HFFc6 (cell line): Measurements from ENCODE around the gene INSYN2A. TPM values are rescaled to one million over a fixed set of nuclear protein-coding genes. Genes with fewer than 3 reads are reported as not detected.

Experiments
- DNase-seq: peaks from one replicate; pipeline ENCODE4 v3.0.0-alpha.2; 2018
- H3K27ac Mint-ChIP-seq: 2 replicates; pipeline ENCODE4 v1.8.0; 2020; ENCODE audit warnings: mild to moderate bottlenecking, mixed read lengths
- H3K27me3 Mint-ChIP-seq: 2 replicates; pipeline ENCODE4 v1.8.0; 2021; ENCODE audit warnings: mild to moderate bottlenecking, moderate library complexity, mixed read lengths; ENCODE audit not compliant: insufficient read depth
- H3K36me3 Mint-ChIP-seq: 2 replicates; pipeline ENCODE4 v1.8.0; 2021; ENCODE audit warnings: low read depth, mixed read lengths
- H3K4me1 Mint-ChIP-seq: 2 replicates; pipeline ENCODE4 v1.8.0; 2020; ENCODE audit warnings: low read depth, mixed read lengths
- H3K4me3 Mint-ChIP-seq: 2 replicates; pipeline ENCODE4 v1.8.0; 2020; ENCODE audit warnings: mild to moderate bottlenecking, moderate library complexity, mixed read lengths
- H3K9me3 Mint-ChIP-seq: 2 replicates; pipeline ENCODE4 v1.8.0; 2020; ENCODE audit warnings: mild to moderate bottlenecking, mixed read lengths
- long read RNA-seq: library from polyadenylated mRNA; unstranded; transcript quantifications from one replicate; pipeline ENCODE4 v2.0.0, GENCODE V29; 2019
- total RNA-seq, 6 experiments: library from RNA; stranded (reverse); fragmentation: NEBNext Ultra II Directional; extraction: Animal tissue kit (Norgen Biotek cat#: 25700); gene quantifications; 2 replicates in 1 of 6; 3 replicates in 5 of 6; pipeline ENCODE4 v1.2.3, GENCODE V29; 2021
- TF ChIP-seq, protein P1 (sequence below): fragments of 200-600 bp; sonication (generic); IDR thresholded peaks from 2 replicates; pipeline ENCODE4 v1.5.0; 2021; ENCODE audit warnings: antibody characterized with exemption, mild to moderate bottlenecking

Gene INSYN2A, protein sequence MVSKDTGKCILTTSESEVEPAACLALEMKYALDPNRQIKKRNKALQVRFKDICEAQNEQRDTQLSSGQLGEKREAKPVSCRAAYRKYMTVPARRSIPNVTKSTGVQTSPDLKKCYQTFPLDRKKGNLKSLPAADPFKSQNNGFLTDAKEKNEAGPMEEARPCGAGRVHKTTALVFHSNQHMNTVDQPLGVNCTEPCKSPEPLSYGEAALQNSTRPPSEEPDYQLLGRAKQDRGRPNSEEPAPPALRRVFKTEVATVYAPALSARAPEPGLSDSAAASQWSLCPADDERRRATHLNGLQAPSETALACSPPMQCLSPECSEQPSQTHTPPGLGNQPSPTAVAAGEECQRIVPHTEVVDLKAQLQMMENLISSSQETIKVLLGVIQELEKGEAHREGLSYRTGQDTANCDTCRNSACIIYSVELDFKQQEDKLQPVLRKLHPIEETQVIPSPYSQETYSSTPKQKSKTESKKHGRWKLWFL
- total RNA-seq = under 1 TPM; 0.05 to 0.24 (median 0.20) TPM
- long read RNA-seq = 0 reads

DNA sequence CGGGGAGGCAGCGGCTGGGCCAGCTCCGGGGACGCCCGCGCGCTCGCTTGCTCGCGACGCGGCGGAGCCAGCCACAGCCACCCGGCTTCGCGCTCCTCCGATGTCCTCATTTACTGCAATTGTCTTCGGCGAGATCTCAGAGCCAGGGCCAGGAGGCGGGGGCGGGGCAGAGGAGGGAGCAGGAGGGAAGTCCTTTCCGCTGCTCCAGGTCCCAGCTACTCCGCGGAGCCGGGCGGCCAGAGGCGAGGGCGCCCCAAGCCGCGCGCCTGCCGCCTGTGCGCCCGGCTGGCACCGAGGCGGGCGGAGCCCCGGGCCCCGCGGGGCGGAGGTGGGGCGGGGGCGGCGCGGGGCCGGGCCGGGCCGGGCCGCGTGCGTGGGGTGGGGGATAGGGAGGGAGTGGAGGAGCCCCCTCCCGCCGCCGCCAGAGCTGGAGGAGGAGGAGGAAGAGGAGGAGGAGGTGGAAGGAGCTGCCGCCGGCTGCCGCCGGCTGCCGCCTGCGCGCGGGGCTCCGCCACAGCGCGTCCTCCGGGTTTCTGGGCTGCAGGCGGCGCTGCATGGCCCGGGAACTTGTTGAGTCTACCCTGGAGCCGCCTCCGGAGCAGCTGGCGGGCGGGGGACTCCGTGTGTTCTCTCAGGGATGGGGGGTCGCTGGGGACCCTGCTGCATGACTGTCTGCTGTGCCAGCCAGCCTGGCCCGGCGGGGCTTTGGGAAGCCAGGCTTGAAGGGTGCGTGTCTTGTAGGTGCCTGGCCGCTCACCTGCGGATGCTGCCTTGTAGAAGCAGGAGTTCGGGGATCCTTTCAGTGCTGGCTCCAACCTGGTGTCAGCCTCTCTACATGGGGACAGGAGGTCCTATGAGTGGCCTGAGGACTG, at the start of gene INSYN2A:
TSS of gene INSYN2A (minus strand) at position 310 of the 872 bp plus-strand sequence. CDS start 20,196 bp downstream, outside the sequence.
- DNase-seq = peak; percentile 20

DNA sequence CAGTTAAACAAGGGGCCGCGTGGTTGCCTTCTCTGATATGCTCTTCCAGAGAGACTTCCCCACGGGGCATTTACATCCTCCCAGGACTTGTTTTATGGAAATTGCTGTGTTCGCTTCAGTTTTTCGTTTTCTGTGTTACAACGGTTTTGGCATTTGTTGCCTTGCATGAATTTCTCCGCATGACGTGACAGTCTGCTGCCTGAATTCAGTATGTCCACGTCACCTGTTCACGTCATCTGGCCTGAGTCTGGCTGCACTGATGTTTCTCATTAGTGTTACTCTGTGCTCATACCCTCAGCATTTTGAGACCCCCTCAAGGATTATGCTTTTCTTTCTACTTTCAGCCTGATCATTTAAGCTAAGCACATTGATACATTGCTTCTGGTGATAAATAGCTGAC, 49.1 kb upstream of the INSYN2A start:
- H3K4me3 Mint-ChIP-seq = no peak overlapping the region
- TF ChIP-seq, protein P1, sequence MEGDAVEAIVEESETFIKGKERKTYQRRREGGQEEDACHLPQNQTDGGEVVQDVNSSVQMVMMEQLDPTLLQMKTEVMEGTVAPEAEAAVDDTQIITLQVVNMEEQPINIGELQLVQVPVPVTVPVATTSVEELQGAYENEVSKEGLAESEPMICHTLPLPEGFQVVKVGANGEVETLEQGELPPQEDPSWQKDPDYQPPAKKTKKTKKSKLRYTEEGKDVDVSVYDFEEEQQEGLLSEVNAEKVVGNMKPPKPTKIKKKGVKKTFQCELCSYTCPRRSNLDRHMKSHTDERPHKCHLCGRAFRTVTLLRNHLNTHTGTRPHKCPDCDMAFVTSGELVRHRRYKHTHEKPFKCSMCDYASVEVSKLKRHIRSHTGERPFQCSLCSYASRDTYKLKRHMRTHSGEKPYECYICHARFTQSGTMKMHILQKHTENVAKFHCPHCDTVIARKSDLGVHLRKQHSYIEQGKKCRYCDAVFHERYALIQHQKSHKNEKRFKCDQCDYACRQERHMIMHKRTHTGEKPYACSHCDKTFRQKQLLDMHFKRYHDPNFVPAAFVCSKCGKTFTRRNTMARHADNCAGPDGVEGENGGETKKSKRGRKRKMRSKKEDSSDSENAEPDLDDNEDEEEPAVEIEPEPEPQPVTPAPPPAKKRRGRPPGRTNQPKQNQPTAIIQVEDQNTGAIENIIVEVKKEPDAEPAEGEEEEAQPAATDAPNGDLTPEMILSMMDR = no peak
- peaks cover 14% of the 10 kb centered on the region for H3K36me3 Mint-ChIP-seq
- DNase-seq = no peak
- peaks cover 2% of the 10 kb centered on the region; the same call in 1 of the 2 replicates for H3K27me3 Mint-ChIP-seq
- H3K4me1 Mint-ChIP-seq = peaks cover 7% of the 10 kb centered on the region
- no peak overlapping the region for H3K27ac Mint-ChIP-seq
- H3K9me3 Mint-ChIP-seq = no peaks in the 10 kb centered on the region

More for the DNA sequence above, at the start of gene INSYN2A:
- peaks cover 15% of the 10 kb centered on the region for H3K4me1 Mint-ChIP-seq
- H3K27ac Mint-ChIP-seq = 0 out of 2 replicates have a peak within 1 kb of the TSS, but pooled peaks have one; percentile 33
- H3K4me3 Mint-ChIP-seq = peak within 1 kb of the TSS; percentile 87
- TF ChIP-seq, protein P1 = peak; percentile 59
- no peaks in the 10 kb centered on the region for H3K9me3 Mint-ChIP-seq
- peaks cover 2% of the 10 kb centered on the region for H3K27me3 Mint-ChIP-seq
- no peaks in the 10 kb centered on the region for H3K36me3 Mint-ChIP-seq

DNA sequence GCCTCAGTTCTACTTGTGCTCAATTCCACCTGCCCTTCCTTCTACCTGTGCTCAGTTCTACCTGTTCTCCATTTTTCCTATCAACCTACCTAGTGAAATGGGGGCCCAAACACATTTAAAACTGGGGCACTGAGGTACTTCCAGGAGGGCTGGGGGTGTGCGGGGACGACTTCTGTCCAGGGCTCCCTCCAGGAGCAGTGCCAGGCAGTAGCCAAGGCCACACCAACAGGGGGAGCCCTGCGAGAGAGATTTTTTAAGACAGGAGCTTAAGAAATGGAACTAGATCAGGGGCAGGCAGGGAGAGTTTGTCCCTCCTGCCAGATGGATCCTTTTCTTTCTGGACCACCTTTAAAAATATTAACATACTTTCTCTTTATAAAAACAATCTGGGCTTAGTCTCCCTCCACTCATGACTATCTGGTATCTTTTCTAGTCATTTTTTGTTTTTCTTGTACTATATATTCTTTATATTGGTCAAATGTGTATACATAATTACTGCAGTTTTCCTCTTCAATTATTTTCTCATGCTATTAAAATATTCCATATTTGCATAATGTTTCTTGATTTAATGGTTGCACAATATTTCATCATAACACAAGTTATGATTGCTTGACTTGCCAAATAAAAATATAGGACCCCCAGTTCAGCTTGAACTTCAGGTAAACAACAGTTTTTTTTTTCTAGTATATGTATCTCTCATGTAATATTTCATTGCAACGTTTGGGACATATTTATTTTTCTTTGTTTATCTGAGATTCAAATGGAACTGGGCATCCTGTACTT, 47.3 kb upstream of the INSYN2A start:
- no peak overlapping the region for H3K27ac Mint-ChIP-seq
- TF ChIP-seq, protein P1 = peak; percentile 79
- H3K4me1 Mint-ChIP-seq = peaks cover 7% of the 10 kb centered on the region
- no peaks in the 10 kb centered on the region for H3K27me3 Mint-ChIP-seq
- DNase-seq = peak; percentile 11
- H3K4me3 Mint-ChIP-seq = no peak overlapping the region
- no peaks in the 10 kb centered on the region for H3K9me3 Mint-ChIP-seq
- H3K36me3 Mint-ChIP-seq = peaks cover 4% of the 10 kb centered on the region

DNA sequence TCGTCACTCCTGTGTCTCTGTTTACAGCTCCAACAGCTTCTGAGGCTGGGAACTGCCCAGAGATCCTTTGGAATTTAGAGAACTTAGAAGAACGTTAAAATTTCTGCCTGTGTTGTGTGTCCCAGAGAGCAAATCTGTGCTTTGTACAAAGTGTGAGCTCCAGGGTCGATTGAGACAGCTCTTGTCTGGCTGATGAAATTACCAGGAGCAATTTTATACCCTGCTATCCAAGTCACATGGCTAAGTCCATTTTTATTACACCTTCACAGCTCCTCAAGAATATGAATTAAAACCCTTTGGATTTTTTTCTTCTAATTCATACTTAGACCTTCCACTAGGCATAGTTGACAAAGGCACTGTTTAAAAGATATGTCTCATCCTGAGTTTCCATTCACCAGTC, 46.5 kb upstream of the INSYN2A start:
- Mint-ChIP-seq H3K9me3 (no peaks in the 10 kb centered on the region), H3K4me3 (no peak overlapping the region), H3K36me3 (no peaks in the 10 kb centered on the region; the same call in 1 of the 2 replicates), H3K27ac (no peak overlapping the region), H3K27me3 (no peaks in the 10 kb centered on the region), H3K4me1 (peaks cover 7% of the 10 kb centered on the region)
- DNase-seq = no peak
- TF ChIP-seq, protein P1 = no peak

DNA sequence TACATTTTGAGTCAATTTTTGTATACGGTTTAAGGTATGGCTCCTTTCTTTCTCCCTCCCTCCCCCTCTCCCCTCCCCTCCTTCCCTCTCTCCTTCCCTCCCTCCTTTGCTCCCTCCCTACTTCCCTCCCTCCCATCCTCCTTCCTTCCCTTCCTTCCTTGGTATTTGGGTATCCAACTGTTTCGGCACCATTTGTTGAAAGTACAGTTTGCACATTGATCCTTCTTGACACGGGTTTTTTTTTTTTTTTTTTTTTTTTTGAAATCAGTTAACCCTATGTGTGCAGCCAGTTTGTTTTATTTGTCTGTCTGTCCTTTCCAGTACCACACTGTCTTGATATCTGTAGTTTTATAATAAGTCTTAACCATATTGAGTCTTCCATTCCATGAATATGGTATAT, 39.9 kb upstream of the INSYN2A start:
- H3K4me1 Mint-ChIP-seq = no peaks in the 10 kb centered on the region
- H3K9me3 Mint-ChIP-seq = no peaks in the 10 kb centered on the region
- TF ChIP-seq, protein P1 = no peak
- H3K4me3 Mint-ChIP-seq = no peak overlapping the region
- no peaks in the 10 kb centered on the region; the same call in 1 of the 2 replicates for H3K27me3 Mint-ChIP-seq
- no peak overlapping the region for H3K27ac Mint-ChIP-seq
- DNase-seq = no peak
- no peaks in the 10 kb centered on the region; the same call in 1 of the 2 replicates for H3K36me3 Mint-ChIP-seq
